GM12865 (cell line): Measurements from ENCODE around the gene RBM19.

Experiments
- DNase-seq: peaks from one replicate; pipeline ENCODE4 v3.0.0; 2010; ENCODE audit warnings: low read depth
- H3K4me3 ChIP-seq: 2 replicates; pipeline ENCODE4 v1.5.1; 2011; ENCODE audit warnings: mild to moderate bottlenecking, low read depth, low read length, control low read depth
- TF ChIP-seq, protein P1 (sequence below): IDR thresholded peaks from 2 replicates; pipeline ENCODE4 v1.5.1; 2011; ENCODE audit warnings: low read length, control low read depth, low read depth, inconsistent platforms; ENCODE audit not compliant: insufficient read depth; ENCODE audit errors: missing control alignments

RBM19 gene

DNA sequence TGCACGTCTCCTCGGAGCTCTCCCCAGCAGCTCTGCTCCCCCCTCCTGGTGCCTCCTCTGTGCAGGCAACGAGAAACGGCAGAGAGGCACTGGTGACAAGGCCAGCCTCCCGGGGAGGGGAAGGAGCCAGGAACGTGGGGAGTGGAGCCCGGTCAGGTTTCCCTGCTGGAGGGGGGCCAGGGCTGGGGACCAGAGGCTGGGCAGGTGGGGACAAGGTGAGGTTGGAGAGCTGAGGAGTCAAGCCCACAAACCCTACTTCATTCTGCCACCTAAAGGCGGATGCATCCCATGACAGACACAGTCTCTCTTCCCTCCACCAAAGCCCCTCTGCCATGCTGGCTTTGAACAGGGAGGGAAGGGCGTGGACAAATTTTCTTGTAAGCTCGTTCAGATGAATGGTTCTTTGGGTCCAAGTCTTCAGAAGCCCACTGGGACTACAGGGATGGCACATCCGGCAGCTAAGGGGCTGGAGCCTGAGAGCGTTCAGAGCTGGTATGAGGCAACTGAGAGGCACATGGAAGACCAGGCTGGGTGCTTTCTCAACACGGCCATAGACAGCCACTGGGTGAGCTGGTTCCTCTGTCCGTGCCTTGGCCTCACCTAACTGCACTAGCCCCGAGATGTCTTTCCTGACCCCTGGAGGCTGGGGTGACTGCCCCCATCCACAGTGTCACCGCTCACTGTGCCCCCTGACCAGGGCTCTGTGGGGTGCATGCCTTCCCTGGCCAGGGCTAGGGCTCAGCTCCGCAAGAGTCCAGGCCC lies 105.9 kb downstream of the RBM19 start:
- DNase-seq, result no peak
- H3K4me3 ChIP-seq, result no peak overlapping the region
- TF ChIP-seq, protein P1, sequence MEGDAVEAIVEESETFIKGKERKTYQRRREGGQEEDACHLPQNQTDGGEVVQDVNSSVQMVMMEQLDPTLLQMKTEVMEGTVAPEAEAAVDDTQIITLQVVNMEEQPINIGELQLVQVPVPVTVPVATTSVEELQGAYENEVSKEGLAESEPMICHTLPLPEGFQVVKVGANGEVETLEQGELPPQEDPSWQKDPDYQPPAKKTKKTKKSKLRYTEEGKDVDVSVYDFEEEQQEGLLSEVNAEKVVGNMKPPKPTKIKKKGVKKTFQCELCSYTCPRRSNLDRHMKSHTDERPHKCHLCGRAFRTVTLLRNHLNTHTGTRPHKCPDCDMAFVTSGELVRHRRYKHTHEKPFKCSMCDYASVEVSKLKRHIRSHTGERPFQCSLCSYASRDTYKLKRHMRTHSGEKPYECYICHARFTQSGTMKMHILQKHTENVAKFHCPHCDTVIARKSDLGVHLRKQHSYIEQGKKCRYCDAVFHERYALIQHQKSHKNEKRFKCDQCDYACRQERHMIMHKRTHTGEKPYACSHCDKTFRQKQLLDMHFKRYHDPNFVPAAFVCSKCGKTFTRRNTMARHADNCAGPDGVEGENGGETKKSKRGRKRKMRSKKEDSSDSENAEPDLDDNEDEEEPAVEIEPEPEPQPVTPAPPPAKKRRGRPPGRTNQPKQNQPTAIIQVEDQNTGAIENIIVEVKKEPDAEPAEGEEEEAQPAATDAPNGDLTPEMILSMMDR, result no peak

DNA sequence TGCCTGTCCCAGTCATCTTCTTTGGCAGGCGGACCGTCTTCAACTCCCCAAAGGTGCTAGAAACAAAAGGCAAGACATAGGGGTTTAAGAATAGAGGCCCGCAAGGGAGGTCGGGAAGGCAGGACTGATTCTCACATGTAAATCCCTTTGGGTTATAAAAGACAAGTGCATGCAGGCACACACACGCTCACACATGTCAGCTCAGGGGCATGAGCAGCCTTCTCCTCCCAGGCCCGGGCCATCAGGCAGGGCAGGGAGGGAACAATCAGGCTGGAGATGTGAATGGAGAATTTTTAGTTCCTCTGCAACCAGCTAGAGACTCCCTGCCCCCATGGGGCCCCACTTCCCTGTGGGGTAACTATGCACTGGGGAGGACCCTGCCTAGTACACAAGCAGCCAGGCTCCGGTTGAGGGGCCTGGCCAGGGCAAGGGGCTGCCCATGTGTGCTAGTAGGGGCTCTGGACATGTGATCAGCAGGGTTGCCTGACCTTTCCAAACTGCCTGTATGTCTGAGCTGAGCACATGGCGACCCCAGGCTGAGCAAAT lies 107.2 kb downstream of the RBM19 start:
- no peak for DNase-seq
- no peak overlapping the region for H3K4me3 ChIP-seq
- TF ChIP-seq, protein P1, result no peak

DNA sequence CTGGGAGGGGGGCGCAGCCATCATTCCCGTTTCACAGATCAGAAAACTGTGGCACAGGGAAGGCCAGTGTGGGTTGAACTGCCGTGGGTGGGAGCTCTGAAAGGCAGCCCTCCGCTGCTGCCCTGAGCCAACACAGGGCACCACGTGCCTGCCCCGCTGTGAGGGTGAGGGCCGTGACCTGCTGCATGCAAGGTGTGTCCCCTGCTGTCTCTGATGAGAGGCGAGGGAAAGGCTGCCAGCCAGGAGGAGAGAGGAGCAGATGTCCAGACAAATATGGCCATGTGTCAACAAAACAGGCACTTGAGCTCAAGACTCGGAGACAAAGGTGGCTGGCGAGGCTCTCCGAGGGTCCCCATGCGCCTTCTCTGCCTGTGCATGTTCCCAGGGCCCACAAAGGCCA lies 108.8 kb downstream of the RBM19 start:
- H3K4me3 ChIP-seq, result no peak overlapping the region
- no peak for DNase-seq
- TF ChIP-seq, protein P1, result no peak

DNA sequence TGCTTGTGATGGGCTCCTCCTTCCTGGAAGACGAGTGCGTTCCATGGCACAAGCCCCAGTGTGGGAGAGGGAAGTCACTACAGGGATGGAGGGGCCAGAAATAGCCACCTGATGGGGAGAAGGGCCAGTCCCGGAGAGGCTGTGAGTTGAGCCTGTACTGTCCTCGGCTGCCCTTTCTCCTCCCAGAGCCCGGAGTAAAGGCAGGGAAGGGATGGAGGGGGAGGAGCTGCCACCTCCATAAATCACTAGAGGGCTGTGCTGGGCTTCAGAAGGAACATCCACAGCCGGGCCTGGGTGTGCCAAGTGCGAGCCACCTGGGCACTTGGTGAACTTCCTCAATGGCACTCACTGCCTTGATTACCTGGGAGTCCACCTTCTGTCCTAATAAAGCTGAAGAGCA lies 110.1 kb downstream of the RBM19 start:
- no peak for DNase-seq
- TF ChIP-seq, protein P1, result no peak
- no peak overlapping the region for H3K4me3 ChIP-seq

DNA sequence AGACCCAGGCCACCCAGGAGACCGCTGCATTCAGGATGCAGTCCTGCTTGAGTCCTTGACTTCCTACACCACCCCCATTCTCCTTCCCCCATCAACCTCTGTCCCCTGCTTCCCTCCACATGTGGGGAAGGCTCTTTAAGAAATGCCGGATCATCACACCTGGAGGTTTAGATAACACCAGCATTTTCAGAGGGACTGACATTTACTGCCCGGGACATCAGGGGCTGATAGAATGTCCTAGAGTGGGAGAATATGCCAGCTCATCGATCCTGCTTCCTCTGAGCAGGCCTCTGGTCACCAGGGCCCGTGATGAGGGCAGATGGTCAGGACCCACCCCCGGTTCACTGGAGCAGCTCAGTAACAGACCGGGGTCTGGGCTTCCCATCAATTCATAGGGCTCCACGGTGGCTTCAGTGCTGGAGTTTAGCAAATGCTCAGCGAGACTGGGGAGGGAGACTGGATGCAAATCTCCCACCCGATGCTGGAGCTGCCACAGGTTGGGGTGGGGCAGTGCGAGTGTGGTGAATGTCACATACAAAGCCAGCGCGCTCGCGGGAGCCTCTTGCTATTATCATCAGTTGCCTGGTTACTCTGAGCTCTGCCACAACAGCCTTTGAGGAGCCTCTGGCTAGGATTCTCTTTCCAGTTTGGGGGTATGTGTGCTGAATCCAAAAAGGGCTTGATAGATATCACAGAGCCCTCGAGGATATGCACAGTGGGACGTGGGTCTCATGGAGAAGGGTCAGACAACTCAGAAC lies 111.6 kb downstream of the RBM19 start:
- no peak for DNase-seq
- no peak overlapping the region for H3K4me3 ChIP-seq
- TF ChIP-seq, protein P1, result no peak

DNA sequence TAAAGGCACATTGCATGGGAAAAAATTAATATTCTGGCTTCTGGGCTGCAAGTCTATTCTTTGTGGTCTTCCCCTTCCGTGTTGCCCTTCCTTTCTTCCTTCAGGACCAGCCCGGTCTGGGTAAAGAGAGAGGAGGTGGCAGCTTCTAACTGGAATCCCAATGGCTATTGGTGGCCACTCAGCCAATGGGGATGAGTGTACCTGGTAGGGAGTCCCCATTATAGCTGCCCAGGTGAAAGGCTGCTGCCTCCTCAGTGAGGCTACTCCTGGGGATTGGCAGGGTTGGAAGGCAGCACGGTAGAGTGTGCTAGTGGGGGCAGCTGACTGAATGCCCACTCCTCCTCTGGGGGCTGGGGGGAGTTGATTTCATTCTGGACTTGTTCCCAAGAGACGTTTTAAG lies 112.6 kb downstream of the RBM19 start:
- TF ChIP-seq, protein P1, result no peak
- H3K4me3 ChIP-seq, result no peak overlapping the region

More for the DNA sequence above, 112.6 kb downstream of the RBM19 start:
- no peak for DNase-seq
